Activated effector memory CD4-positive, alpha-beta T cell treated with anti-CD3 and anti-CD28 coated beads, Interleukin-2, amount 50 U/mL, for 16 hours (primary cell): ENCODE results near the gene KLHL42.
"Not testable (repeated sequence)": the region's sequence is repeated elsewhere in the genome, so short reads cannot be mapped to it uniquely, and the experiment has no call there.

Source experiments
- DNase-seq: peaks from one replicate; pipeline ENCODE4 v3.0.0-alpha.2; 2020

The KLHL42 gene

DNA sequence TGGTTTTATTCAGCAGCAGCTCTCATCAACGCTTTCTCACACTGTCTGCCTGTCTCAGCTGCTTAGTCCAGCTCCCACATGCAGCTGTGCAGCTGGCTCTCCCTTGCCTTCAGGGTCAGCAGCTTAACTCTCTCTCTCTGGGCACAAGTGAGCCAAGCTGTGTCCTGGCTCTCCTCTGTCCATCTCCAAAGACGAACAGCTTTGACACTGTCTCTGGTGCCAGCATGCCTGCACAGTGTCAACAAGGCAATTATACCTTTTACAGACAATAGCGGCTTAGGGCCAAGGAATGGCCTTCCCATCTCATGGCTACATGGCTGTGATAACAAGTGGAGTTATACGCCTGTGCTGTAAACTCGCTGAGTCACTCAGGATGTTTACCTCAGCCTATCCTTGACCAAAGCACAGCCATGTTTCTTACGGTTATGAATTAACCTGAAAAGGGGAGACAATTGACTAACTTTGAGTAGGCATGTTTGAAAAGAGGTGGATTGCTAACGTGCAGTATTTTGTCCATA is 38.4 kb downstream of the KLHL42 start:
- no peak for DNase-seq

DNA sequence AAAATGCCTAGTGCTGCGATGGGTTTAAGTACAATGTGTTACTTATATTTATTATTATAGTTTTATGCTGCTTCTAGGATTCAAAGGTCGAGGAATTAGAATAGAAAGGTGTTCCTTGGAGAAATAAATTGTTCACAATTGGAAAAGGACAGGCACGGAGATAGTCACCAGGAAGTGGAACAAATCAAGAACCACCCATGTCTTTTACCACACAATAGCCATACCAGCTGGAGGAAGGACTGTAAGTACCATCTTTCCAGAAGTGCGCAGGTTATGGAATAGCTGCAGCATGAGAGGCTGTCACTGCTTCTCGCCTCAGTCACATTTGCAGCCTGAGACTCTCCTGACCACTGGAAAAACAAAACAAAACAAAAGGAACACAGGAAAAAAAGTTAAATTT is 40.5 kb downstream of the KLHL42 start:
- DNase-seq = no peak

- peak; percentile 68 for DNase-seq
These were observed 41.4 kb downstream of the KLHL42 start for GRCh38 chr12:27821259-27821973.

- DNase-seq = peak; percentile 89
These were observed 42.2 kb downstream of the KLHL42 start for GRCh38 chr12:27822076-27822712.

- DNase-seq = no peak
These were observed 43.0 kb downstream of the KLHL42 start for GRCh38 chr12:27823038-27823437.

DNA sequence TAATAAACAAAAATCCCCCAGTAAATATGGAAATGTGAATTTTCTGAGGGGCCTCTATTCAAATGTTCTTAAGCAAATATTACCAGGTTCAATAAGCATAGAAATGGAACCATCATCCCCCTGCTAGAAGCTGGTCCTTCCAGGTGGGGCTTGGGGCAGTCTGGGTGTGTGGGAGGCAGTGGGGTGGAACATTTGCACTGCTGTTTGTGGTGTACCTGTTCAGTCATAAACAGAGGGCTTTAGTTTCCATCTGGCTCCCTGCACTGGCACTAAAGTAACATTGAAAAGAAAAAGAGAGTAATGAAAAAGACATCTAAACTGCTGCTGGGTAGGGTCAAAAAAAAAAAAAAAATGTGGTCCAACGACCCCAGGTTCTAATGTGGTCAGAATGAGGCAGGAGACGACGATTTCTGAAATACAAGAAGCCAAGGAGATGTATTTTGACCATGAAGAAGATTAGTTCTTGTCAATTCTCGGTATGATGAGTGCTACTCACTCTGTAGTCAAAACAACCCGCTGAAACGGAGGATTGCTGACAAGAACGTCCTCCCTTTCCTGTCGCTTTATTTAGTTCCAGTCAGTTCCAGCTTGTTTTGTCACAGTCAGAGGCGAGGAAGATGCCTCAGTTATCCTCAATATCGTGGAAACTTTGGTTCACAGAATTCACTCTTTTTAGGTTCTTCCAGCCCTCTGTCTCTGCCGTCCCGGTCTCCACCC is 44.3 kb downstream of the KLHL42 start:
- DNase-seq = no peak

DNA sequence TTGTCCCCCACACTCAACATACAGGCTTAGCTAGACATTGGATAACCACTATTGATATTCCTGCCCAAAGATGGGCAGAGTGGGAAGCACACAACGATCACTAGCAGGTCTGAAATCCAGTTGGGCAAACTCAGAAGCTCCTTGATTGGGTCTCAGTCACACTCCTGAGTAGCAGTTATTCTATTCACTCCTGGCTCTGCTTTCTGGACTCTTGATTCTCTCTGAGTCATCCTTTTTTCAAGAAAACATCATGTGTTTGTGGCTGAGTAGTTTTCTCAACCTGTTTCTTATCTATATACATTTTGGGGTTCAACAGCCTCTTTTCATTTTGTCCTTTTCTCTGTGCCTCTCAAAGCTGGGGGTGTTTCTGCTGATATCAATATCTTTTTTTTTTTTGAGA is 46.0 kb downstream of the KLHL42 start:
- DNase-seq = no peak

GRCh38 chr12:27828196-27828595 is 48.2 kb downstream of the KLHL42 start:
- DNase-seq = no peak

DNA sequence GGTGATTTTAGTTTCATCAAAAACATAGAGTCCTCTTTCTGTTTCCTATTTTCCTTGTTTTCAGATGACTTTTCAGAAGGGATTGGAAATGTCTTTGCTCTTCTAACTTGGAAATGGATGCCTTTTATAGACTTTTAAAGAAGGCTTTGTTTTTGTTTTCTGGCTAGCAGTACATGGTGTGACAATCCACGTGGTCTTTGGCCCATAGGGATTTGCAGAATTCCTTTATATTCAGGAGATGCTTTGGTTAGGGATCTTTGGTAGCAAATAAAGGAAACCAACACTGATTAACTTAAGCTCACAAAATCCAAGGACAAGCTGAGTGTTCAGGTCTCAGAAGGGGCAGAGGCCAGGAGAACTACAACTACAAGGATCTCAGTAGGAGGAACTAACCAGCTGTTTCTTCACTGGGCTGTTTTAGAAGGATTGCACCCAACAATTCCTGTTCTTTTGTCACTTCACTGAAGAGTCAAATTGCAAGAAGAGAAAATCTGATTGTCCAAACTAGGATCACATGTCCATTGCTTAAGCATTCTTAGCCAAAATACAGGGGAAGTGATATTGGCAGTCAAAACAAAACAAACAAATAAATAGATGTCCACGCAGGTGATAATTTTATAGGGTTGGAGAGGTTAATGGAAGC is 58.6 kb downstream of the KLHL42 start:
- no peak for DNase-seq

DNA sequence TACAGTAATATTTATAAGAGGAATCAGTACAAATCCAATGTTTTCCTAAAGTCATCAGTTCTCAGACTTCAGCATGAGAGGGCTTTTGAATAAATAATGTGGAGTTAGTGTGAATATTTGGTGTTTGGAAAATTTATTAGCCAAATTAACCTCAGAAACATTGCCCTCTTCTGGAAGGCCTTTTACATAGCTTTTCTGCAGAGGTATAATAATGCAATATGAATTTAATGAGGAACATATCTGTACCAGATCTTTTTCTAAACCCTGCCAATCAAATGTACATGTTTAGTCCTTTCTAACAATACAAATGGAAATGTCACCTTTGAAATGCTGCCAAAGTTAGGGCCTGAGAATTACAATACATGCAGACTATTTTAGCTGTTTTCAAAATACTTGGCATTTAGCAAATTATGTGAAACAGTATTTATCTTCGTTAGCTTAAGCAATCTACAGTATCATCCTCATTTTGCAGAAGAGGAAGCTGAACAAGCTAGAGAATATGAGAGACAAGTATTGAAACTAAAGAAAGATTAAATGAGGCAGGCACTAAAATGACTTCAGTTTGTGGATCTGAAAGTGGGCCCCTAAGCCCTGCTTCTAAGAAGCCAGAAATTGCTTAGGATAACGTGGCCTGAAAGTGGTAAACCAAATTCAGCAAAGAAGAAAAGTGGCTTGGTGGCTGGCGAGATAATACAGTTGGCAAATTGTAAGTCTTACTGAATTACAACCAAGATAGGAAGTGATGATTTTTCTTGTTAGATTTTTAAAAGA is 60.4 kb downstream of the KLHL42 start:
- no peak for DNase-seq

- DNase-seq = no peak
These were observed 61.4 kb downstream of the KLHL42 start for GRCh38 chr12:27841392-27841882.

GRCh38 chr12:27843714-27844245 is 63.7 kb downstream of the KLHL42 start:
- DNase-seq = no peak

GRCh38 chr12:27844366-27845090 is 64.5 kb downstream of the KLHL42 start:
- no peak for DNase-seq

DNA sequence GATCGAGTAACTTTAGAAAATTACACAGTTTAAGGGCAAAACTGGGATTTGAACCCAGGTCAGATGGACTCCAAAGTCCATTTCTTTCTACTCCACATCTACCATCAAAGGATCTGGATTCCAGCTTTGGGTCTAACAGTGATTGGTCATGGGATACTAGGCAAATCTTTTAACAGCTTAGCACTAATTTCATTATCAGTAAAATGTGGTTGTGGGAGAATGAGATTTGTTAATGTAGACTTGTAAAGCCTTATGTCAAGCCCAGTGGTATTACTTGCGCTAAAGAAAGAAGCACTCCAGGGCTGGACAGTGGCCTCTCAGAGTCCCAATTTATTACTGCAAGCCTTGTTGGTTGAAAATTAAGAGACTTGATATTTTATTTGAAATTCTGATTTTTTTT is 65.2 kb downstream of the KLHL42 start:
- DNase-seq = no peak

DNA sequence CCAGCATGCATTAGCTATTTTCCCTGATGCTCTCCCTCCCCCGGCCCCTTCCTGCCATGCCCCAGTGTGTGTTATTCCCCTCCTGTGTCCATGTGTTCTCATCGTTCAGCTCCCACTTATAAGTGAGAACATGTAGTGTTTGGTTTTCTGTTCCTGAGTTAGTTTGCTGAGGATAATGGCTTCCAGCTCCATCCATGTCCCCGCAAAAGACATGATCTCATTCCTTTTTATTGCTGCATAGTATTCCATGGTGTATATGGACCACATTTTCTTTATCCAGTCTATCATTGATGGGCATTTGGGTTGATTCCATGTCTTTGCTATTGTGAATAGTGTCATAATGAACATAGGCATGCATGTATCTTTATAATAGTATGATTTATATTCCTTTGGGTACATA is 65.7 kb downstream of the KLHL42 start:
- not testable (repeated sequence) for DNase-seq

- not testable (repeated sequence) for DNase-seq
These were observed 67.3 kb downstream of the KLHL42 start for GRCh38 chr12:27847293-27847692.

- no peak for DNase-seq
These were observed 71.3 kb downstream of the KLHL42 start for GRCh38 chr12:27851311-27851710.

- no peak for DNase-seq
These were observed 72.1 kb downstream of the KLHL42 start for GRCh38 chr12:27852117-27852516.
